ENCODE data around the gene SPDYE1. TPM values are rescaled to one million over a fixed set of nuclear protein-coding genes. Genes with fewer than 3 reads are reported as not detected.

SPDYE1 gene
- total and polyA plus RNA-seq, 2 donors (not counting 1 experiment from before 2014, with no cell fraction given): under 0.01 TPM; not detected in 1

DNA sequence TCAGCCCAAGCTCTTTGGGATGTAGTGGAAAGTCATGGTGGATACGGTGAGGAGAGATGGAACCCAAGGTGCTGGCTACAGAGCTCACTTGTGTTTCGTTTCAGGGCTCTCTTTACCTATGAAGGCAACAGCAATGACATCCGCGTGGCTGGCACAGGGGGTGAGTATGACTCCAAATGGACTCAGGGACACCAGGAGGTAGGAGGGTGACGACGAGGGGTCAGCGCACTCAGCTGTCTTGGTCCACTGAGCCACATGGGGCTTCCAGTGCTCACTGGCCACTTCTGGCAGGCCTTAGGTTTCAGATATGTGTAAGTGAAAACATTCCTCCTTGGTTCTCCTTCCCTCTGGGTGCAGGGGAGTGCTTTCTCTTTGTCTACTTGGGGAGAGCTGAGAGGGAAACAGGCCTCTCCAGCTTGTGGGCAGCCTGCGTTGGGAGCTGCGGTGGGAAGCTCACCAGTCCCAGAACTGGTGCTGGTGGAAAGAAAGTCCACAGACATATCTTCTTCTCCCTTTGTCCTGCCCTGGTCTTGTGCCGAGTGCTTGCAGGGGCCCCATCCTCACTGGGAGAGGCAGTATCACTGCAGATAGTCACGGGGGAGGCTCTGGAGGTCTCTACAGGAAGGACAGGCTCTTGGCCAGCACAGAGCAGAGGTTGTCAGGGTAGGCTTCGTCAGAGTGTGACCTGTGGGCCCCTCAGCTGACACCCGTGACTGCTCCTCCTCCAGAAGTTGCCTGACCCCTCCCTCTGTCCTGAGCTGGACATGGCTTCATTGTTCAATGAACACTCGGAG, 52.6 kb downstream of the SPDYE1 start:
- no peak overlapping the region for H3K4me3 ChIP-seq (replicated peaks in 1 of 4; ENCODE audit: control extremely low read depth in 1 of 4, insufficient read depth in 1 of 4, low read depth in 3 of 4, low read length in 4 of 4)
- H3K79me2 ChIP-seq (ENCODE audit: control insufficient read depth, insufficient read depth, low read length): peaks cover 47% of the 10 kb centered on the region
- H3K4me2 ChIP-seq (ENCODE audit: extremely low read depth, insufficient read depth, low read length): no peak overlapping the region
- H3K9ac ChIP-seq (ENCODE audit: insufficient read depth, low read length): no peak overlapping the region
- H4K20me1 ChIP-seq (ENCODE audit: control insufficient read depth, extremely low read depth, insufficient read depth, low read length): no peaks in the 10 kb centered on the region
- H3K9me3 ChIP-seq (ENCODE audit: control insufficient read depth, insufficient read depth, low read depth, low read length): no peaks in the 10 kb centered on the region
- no peaks in the 10 kb centered on the region for H3K27me3 ChIP-seq (ENCODE audit: control insufficient read depth, insufficient read depth, low read length)
- no peak overlapping the region for H2AFZ ChIP-seq (ENCODE audit: low read length)
- H3K36me3 ChIP-seq (ENCODE audit: control insufficient read depth, insufficient read depth, low read length): peaks cover 24% of the 10 kb centered on the region
- DNase-seq (ENCODE audit: low read depth in 2 of 2): no peak
- H3K27ac ChIP-seq (ENCODE audit: insufficient read depth, low read length): no peak overlapping the region
- TF ChIP-seq EZH2 (IDR thresholded peaks at IDR 0.05; ENCODE audit: low read length, missing control alignments): no peak
- TF ChIP-seq, protein P1, sequence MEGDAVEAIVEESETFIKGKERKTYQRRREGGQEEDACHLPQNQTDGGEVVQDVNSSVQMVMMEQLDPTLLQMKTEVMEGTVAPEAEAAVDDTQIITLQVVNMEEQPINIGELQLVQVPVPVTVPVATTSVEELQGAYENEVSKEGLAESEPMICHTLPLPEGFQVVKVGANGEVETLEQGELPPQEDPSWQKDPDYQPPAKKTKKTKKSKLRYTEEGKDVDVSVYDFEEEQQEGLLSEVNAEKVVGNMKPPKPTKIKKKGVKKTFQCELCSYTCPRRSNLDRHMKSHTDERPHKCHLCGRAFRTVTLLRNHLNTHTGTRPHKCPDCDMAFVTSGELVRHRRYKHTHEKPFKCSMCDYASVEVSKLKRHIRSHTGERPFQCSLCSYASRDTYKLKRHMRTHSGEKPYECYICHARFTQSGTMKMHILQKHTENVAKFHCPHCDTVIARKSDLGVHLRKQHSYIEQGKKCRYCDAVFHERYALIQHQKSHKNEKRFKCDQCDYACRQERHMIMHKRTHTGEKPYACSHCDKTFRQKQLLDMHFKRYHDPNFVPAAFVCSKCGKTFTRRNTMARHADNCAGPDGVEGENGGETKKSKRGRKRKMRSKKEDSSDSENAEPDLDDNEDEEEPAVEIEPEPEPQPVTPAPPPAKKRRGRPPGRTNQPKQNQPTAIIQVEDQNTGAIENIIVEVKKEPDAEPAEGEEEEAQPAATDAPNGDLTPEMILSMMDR (conservative IDR thresholded peaks at IDR 0.05 in 1 of 2, IDR thresholded peaks at IDR 0.05 in 1 of 2; ENCODE audit: low read depth in 1 of 2, low read length in 2 of 2): no peak
- peaks cover 2% of the 10 kb centered on the region for H3K4me1 ChIP-seq (ENCODE audit: control insufficient read depth, extremely low read depth, insufficient read depth, low read length)

DNA sequence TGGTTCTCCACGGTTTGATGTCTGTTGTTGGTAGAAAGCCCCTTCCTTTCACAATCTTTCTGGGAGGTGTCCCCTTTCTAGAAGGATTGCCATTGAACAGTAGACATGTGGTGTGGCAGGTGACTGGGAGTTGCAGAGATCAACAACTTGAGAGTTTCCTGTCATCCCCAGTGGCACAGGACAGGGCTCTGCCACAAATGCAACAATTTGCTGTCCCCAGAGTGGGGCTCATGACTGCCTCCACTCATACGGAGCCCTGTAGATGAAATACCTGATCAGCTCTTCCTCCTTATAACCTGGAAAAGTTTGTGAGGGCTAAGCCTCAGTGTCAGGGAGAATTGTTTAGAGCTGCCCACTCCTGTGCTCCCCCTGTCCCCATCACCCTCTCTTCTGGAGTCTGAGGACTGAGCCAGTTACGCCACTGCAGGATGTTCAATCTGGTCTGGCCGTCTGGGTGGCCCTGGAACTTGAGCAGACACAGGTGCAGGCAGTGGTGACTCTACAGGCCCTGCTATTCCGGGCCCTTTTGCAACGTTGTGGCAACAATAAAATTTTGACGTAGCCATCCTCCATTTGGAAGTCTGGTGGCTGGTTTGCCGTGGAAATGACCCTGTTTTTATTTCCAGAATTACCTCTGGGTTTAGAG, 53.3 kb downstream of the SPDYE1 start:
- peaks cover 24% of the 10 kb centered on the region for H3K36me3 ChIP-seq (ENCODE audit: control insufficient read depth, insufficient read depth, low read length)
- H3K4me2 ChIP-seq (ENCODE audit: extremely low read depth, insufficient read depth, low read length): no peak overlapping the region
- H3K9ac ChIP-seq (ENCODE audit: insufficient read depth, low read length): no peak overlapping the region
- H3K9me3 ChIP-seq (ENCODE audit: control insufficient read depth, insufficient read depth, low read depth, low read length): no peaks in the 10 kb centered on the region
- no peaks in the 10 kb centered on the region for H3K27me3 ChIP-seq (ENCODE audit: control insufficient read depth, insufficient read depth, low read length)
- H3K4me1 ChIP-seq (ENCODE audit: control insufficient read depth, extremely low read depth, insufficient read depth, low read length): peaks cover 2% of the 10 kb centered on the region
- H3K4me3 ChIP-seq (replicated peaks in 1 of 4; ENCODE audit: control extremely low read depth in 1 of 4, insufficient read depth in 1 of 4, low read depth in 3 of 4, low read length in 4 of 4): no peak overlapping the region
- TF ChIP-seq EZH2 (IDR thresholded peaks at IDR 0.05; ENCODE audit: low read length, missing control alignments): no peak
- TF ChIP-seq, protein P1 (conservative IDR thresholded peaks at IDR 0.05 in 1 of 2, IDR thresholded peaks at IDR 0.05 in 1 of 2; ENCODE audit: low read depth in 1 of 2, low read length in 2 of 2): no peak
- no peak overlapping the region for H3K27ac ChIP-seq (ENCODE audit: insufficient read depth, low read length)
- peaks cover 40% of the 10 kb centered on the region for H3K79me2 ChIP-seq (ENCODE audit: control insufficient read depth, insufficient read depth, low read length)
- H4K20me1 ChIP-seq (ENCODE audit: control insufficient read depth, extremely low read depth, insufficient read depth, low read length): no peaks in the 10 kb centered on the region
- no peak overlapping the region for H2AFZ ChIP-seq (ENCODE audit: low read length)
- DNase-seq (ENCODE audit: low read depth in 2 of 2): no peak

DNA sequence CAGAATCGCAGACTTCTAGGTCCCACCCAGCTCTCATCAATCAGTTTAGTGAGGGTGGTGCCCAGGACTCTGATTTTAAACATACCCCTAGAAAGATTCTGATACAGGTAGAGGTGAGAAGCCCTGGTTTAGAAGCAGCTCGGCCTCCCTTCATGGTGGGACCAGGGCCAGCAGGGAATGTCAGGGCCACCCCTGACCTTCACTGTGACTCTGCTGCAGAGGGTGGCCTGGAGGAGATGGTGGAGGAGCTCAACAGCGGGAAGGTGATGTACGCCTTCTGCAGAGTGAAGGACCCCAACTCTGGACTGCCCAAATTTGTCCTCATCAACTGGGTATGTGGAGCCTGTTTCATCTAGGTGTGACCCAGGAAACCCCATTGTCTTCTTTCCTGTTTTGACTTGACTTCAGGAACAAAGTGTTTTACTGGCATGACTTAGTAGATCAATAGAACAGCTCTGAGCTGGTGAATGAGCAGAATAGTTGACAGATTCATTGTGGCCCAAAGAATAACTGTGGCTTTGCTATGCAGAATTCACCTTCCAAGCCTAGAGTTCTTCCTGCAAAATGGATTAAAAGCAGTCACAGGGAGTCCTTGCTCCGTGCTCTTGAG, 54.0 kb downstream of the SPDYE1 start:
- H3K79me2 ChIP-seq (ENCODE audit: control insufficient read depth, insufficient read depth, low read length): peaks cover 33% of the 10 kb centered on the region
- TF ChIP-seq, protein P1 (conservative IDR thresholded peaks at IDR 0.05 in 1 of 2, IDR thresholded peaks at IDR 0.05 in 1 of 2; ENCODE audit: low read depth in 1 of 2, low read length in 2 of 2): no peak
- no peak for TF ChIP-seq EZH2 (IDR thresholded peaks at IDR 0.05; ENCODE audit: low read length, missing control alignments)
- no peak overlapping the region for H3K27ac ChIP-seq (ENCODE audit: insufficient read depth, low read length)
- peaks cover 22% of the 10 kb centered on the region for H3K36me3 ChIP-seq (ENCODE audit: control insufficient read depth, insufficient read depth, low read length)
- no peak overlapping the region for H3K9ac ChIP-seq (ENCODE audit: insufficient read depth, low read length)
- H3K9me3 ChIP-seq (ENCODE audit: control insufficient read depth, insufficient read depth, low read depth, low read length): no peaks in the 10 kb centered on the region
- H3K4me3 ChIP-seq (replicated peaks in 1 of 4; ENCODE audit: control extremely low read depth in 1 of 4, insufficient read depth in 1 of 4, low read depth in 3 of 4, low read length in 4 of 4): no peak overlapping the region
- no peaks in the 10 kb centered on the region for H3K27me3 ChIP-seq (ENCODE audit: control insufficient read depth, insufficient read depth, low read length)
- peaks cover 2% of the 10 kb centered on the region for H3K4me1 ChIP-seq (ENCODE audit: control insufficient read depth, extremely low read depth, insufficient read depth, low read length)
- no peak for DNase-seq (ENCODE audit: low read depth in 2 of 2)
- H3K4me2 ChIP-seq (ENCODE audit: extremely low read depth, insufficient read depth, low read length): no peak overlapping the region
- no peaks in the 10 kb centered on the region for H4K20me1 ChIP-seq (ENCODE audit: control insufficient read depth, extremely low read depth, insufficient read depth, low read length)
- H2AFZ ChIP-seq (ENCODE audit: low read length): no peak overlapping the region

Measured in fibroblast of lung (primary cell).